ENCODE data around the gene CDC5L. TPM values are rescaled to one million over a fixed set of nuclear protein-coding genes. Genes with fewer than 3 reads are reported as not detected.

Gene CDC5L
- total and polyA plus RNA-seq, 2 experiments from 2014 or later, result 27.0 to 32.5 TPM

- H4K20me1 ChIP-seq (replicated peaks; ENCODE audit: insufficient read depth), result 0 out of 2 replicates have a peak, but pooled peaks cover 3% of the 10 kb centered on the region
- no peaks in the 10 kb centered on the region for H3K9me3 Mint-ChIP-seq
- DNase-seq (ENCODE audit: low spot score) (no peak), ATAC-seq (no peak)
- no peaks in the 10 kb centered on the region for H3K9me2 ChIP-seq (ENCODE audit: insufficient read depth)
- H3K4me1 ChIP-seq (ENCODE audit: insufficient read depth), result no peaks in the 10 kb centered on the region
- H3K4me3 Mint-ChIP-seq, result no peak overlapping the region
- no peak overlapping the region for H3K27ac Mint-ChIP-seq
- H3K27me3 ChIP-seq (ENCODE audit: insufficient read depth), result no peaks in the 10 kb centered on the region
- H3K4me1 Mint-ChIP-seq, result no peaks in the 10 kb centered on the region
- no peak for TF ChIP-seq CTCF (conservative IDR thresholded peaks at IDR 0.05; ENCODE audit: low read depth in 2 of 2)
- no peak for TF ChIP-seq CREB1 (CRISPR knock-in tag; IDR thresholded peaks at IDR 0.05; ENCODE audit: low read depth)
- TF ChIP-seq ETS1 (IDR thresholded peaks at IDR 0.05), result no peak
- TF ChIP-seq STAT1 (IDR thresholded peaks at IDR 0.05; ENCODE audit: unreplicated experiment), result no peak
- TF ChIP-seq REST (IDR thresholded peaks at IDR 0.05; ENCODE audit: unreplicated experiment), result no peak
- TF ChIP-seq EZH2phosphoT487 (IDR thresholded peaks at IDR 0.05; ENCODE audit: unreplicated experiment), result no peak
- TF ChIP-seq ZNF331 (CRISPR knock-in tag; IDR thresholded peaks at IDR 0.05; ENCODE audit: low read depth), result no peak
- TF ChIP-seq ZNF462 (CRISPR knock-in tag; IDR thresholded peaks at IDR 0.05), result no peak
- TF ChIP-seq JUNB (IDR thresholded peaks at IDR 0.05; ENCODE audit: unreplicated experiment), result no peak
- TF ChIP-seq NANOG (IDR thresholded peaks at IDR 0.05; ENCODE audit: borderline replicate concordance), result no peak
- TF ChIP-seq POLR2AphosphoS5 (IDR thresholded peaks at IDR 0.05; ENCODE audit: low read depth), result no peak
- TF ChIP-seq ZNF114 (CRISPR knock-in tag; IDR thresholded peaks at IDR 0.05), result no peak
- no peak for TF ChIP-seq EZH2 (IDR thresholded peaks at IDR 0.05; ENCODE audit: low read depth, unreplicated experiment)
- H3K79me2 ChIP-seq (replicated peaks; ENCODE audit: insufficient read depth), result peaks cover 4% of the 10 kb centered on the region; the same call in 1 of the 2 replicates
- H2AFZ ChIP-seq, result no peak overlapping the region
- H3K4me2 ChIP-seq, result no peak overlapping the region
- H3K27ac ChIP-seq (ENCODE audit: low read depth), result no peak overlapping the region
- peaks cover 35% of the 10 kb centered on the region for H3K36me3 Mint-ChIP-seq (ENCODE audit: low read depth)
- no peak overlapping the region for H3K4me3 ChIP-seq
- no peaks in the 10 kb centered on the region for H3F3A ChIP-seq (replicated peaks; ENCODE audit: low read depth)
- peaks cover 25% of the 10 kb centered on the region for H3K36me3 ChIP-seq (ENCODE audit: insufficient read depth)
- H3K27me3 Mint-ChIP-seq (ENCODE audit: insufficient read depth, low read depth, poor library complexity), result peaks cover 2% of the 10 kb centered on the region
Observed at GRCh38 chr6:44428682-44429081, 41.2 kb downstream of the CDC5L start.

All from GM23338 (cell line).